Peyer's patch (tissue), 4 donors: Measurements from ENCODE around the gene CFL2.
"Not testable (repeated sequence)": the region's sequence is repeated elsewhere in the genome, so short reads cannot be mapped to it uniquely, and the experiment has no call there.

Experiments used
- CTCF ChIP-seq, 6 experiments: fragments of 450-650 bp in 4 of 6; fragments of 200-600 bp in 2 of 6; sonication (generic) in 1 of 6; IDR thresholded peaks; one replicate each; pipeline ENCODE4 v1.5.1; 2017 to 2019; ENCODE audit warnings: antibody characterized with exemption in 6 of 6, mild to moderate bottlenecking in 3 of 6, moderate library complexity in 1 of 6
- POLR2A ChIP-seq, 2 donors: fragments of 450-650 bp; IDR thresholded peaks; one replicate each; pipeline ENCODE4 v1.5.1; 2017; ENCODE audit warnings: antibody characterized with exemption in 2 of 2, mild to moderate bottlenecking in 2 of 2, moderate library complexity in 2 of 2

DNA sequence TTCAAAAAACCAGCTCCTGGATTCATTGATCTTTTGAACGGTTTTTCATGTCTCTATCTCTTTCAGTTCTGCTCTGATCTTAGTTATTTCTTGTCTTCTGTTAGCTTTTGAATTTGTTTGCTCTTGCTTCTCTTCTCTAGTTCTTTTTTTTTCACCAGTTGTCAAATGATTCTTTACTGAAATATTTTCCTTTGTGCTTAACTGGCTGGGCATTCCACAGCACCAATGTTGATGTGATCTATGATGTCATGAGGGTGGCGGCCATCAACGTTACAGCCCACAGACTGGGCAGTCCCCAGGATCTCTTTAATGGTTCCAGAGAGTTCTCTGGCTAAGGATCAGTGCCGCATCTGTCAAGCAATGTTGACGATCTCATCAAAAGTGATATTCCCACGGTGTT is 25.7 kb upstream of the CFL2 start:
- TF ChIP-seq POLR2A, CTCF (IDR thresholded peaks at IDR 0.05): not testable (repeated sequence)
